HEK293 (cell line): ENCODE data around the gene GLRX.

Experiments used
- CTCF ChIA-PET: fragments of 350-600 bp; formaldehyde crosslinking; extraction: SDS; loops from one replicate; lab custom pipeline; 2021; ENCODE audit warnings: antibody characterized with exemption; lab: Yijun Ruan, JAX
- POLR2A ChIA-PET: fragments of 300-600 bp; formaldehyde crosslinking; extraction: SDS; loops from one replicate; lab custom pipeline; 2020; ENCODE audit warnings: antibody characterized with exemption, inconsistent platforms; lab: Yijun Ruan, JAX
- H3K27ac ChIP-seq: fragments of 200-500 bp; sonication (Bioruptor generic); 2 replicates; pipeline ENCODE4 v1.5.1; 2014; ENCODE audit warnings: low read depth, low read length, control low read depth, inconsistent platforms; ENCODE audit errors: extremely low read depth
- H3K36me3 ChIP-seq, 2 experiments: fragments of 200-500 bp in 1 of 2; sonication (Bioruptor generic) in 1 of 2; 1 replicate in 1 of 2; 2 replicates in 1 of 2; pipeline ENCODE4 v1.5.1; 2014 to 2017; ENCODE audit warnings: inconsistent platforms in 2 of 2, low read length in 2 of 2; ENCODE audit not compliant: control insufficient read depth in 2 of 2, insufficient read depth in 1 of 2
- H3K4me1 ChIP-seq: fragments of 200-500 bp; sonication (Bioruptor generic); 2 replicates; pipeline ENCODE4 v1.5.1; 2014; ENCODE audit warnings: mild to moderate bottlenecking, low read length, inconsistent platforms; ENCODE audit not compliant: control insufficient read depth, insufficient read depth
- H3K4me3 ChIP-seq: 2 replicates; pipeline ENCODE4 v1.5.1; 2011; ENCODE audit warnings: low read depth, mild to moderate bottlenecking, control low read depth, low read length, moderate library complexity
- H3K9me3 ChIP-seq: fragments of 200-500 bp; sonication (Bioruptor generic); 2 replicates; pipeline ENCODE4 v1.5.1; 2014; ENCODE audit warnings: low read depth, low read length, inconsistent platforms; ENCODE audit not compliant: control insufficient read depth, insufficient read depth
- BCL11A ChIP-seq: fragments of 450-650 bp; formaldehyde crosslinking; IDR thresholded peaks from 2 replicates; pipeline ENCODE4 v1.5.1; 2016; ENCODE audit warnings: low read depth, missing biosample characterization, missing genetic modification characterization
- HOXC10 ChIP-seq: sonication (generic); formaldehyde crosslinking; IDR thresholded peaks from 2 replicates; pipeline ENCODE4 v1.8.1; 2023; ENCODE audit warnings: mild to moderate bottlenecking, missing genetic modification reagents
- KLF1 ChIP-seq: fragments of 450-650 bp; formaldehyde crosslinking; IDR thresholded peaks from 2 replicates; pipeline ENCODE4 v1.5.1; 2016; ENCODE audit warnings: missing biosample characterization, missing genetic modification characterization
- KLF8 ChIP-seq: fragments of 450-650 bp; formaldehyde crosslinking; IDR thresholded peaks from 2 replicates; pipeline ENCODE4 v1.5.1; 2016; ENCODE audit warnings: missing biosample characterization, missing genetic modification characterization
- MYNN ChIP-seq: fragments of 450-650 bp; formaldehyde crosslinking; IDR thresholded peaks from 2 replicates; pipeline ENCODE4 v1.5.1; 2016; ENCODE audit warnings: missing biosample characterization, missing genetic modification characterization, borderline replicate concordance
- MZF1 ChIP-seq: fragments of 450-650 bp; formaldehyde crosslinking; IDR thresholded peaks from 2 replicates; pipeline ENCODE4 v1.5.1; 2017; ENCODE audit warnings: missing biosample characterization, missing genetic modification characterization, borderline replicate concordance
- SALL2 ChIP-seq: fragments of 450-650 bp; formaldehyde crosslinking; IDR thresholded peaks from 2 replicates; pipeline ENCODE4 v1.5.0; 2017; ENCODE audit warnings: missing biosample characterization, mild to moderate bottlenecking, missing genetic modification characterization, borderline replicate concordance
- SP2 ChIP-seq: fragments of 450-650 bp; formaldehyde crosslinking; IDR thresholded peaks from 2 replicates; pipeline ENCODE4 v1.5.1; 2016; ENCODE audit warnings: missing biosample characterization, missing genetic modification characterization
- ZBTB17 ChIP-seq: fragments of 450-650 bp; formaldehyde crosslinking; IDR thresholded peaks from 2 replicates; pipeline ENCODE4 v1.5.1; 2016; ENCODE audit warnings: missing biosample characterization, missing genetic modification characterization
- ZBTB48 ChIP-seq: fragments of 450-650 bp; formaldehyde crosslinking; IDR thresholded peaks from 2 replicates; pipeline ENCODE4 v1.5.1; 2016; ENCODE audit warnings: missing biosample characterization, missing genetic modification characterization
- ZFP37 ChIP-seq: fragments of 450-650 bp; formaldehyde crosslinking; IDR thresholded peaks from 2 replicates; pipeline ENCODE4 v1.5.1; 2016; ENCODE audit warnings: missing biosample characterization, missing genetic modification characterization
- ZNF121 ChIP-seq: fragments of 450-650 bp; formaldehyde crosslinking; IDR thresholded peaks from 2 replicates; pipeline ENCODE4 v1.5.1; 2016; ENCODE audit warnings: missing biosample characterization, missing genetic modification characterization
- ZNF146 ChIP-seq: fragments of 450-650 bp; formaldehyde crosslinking; IDR thresholded peaks from 2 replicates; pipeline ENCODE4 v1.5.1; 2016; ENCODE audit warnings: missing biosample characterization, missing genetic modification characterization
- ZNF175 ChIP-seq: fragments of 450-650 bp; formaldehyde crosslinking; IDR thresholded peaks from 2 replicates; pipeline ENCODE4 v1.5.1; 2016; ENCODE audit warnings: missing biosample characterization, missing genetic modification characterization
- ZNF2 ChIP-seq: fragments of 450-650 bp; formaldehyde crosslinking; IDR thresholded peaks from 2 replicates; pipeline ENCODE4 v1.5.1; 2016; ENCODE audit warnings: missing biosample characterization, missing genetic modification characterization
- ZNF341 ChIP-seq: fragments of 450-650 bp; formaldehyde crosslinking; IDR thresholded peaks from 2 replicates; pipeline ENCODE4; 2016; ENCODE audit warnings: low read depth, missing biosample characterization, missing genetic modification characterization
- ZNF391 ChIP-seq: fragments of 450-650 bp; formaldehyde crosslinking; IDR thresholded peaks from 2 replicates; pipeline ENCODE4 v1.5.1; 2016; ENCODE audit warnings: low read depth, missing biosample characterization, missing genetic modification characterization, borderline replicate concordance
- ZNF48 ChIP-seq: fragments of 450-650 bp; formaldehyde crosslinking; IDR thresholded peaks from 2 replicates; pipeline ENCODE4 v1.5.1; 2016; ENCODE audit warnings: missing biosample characterization, missing genetic modification characterization
- ZNF501 ChIP-seq: fragments of 450-650 bp; formaldehyde crosslinking; IDR thresholded peaks from 2 replicates; pipeline ENCODE4 v1.5.1; 2016; ENCODE audit warnings: missing biosample characterization, missing genetic modification characterization
- ZNF560 ChIP-seq: fragments of 450-650 bp; formaldehyde crosslinking; IDR thresholded peaks from 2 replicates; pipeline ENCODE4 v1.5.1; 2017; ENCODE audit warnings: missing biosample characterization, missing genetic modification characterization, borderline replicate concordance
- ZNF624 ChIP-seq: fragments of 450-650 bp; formaldehyde crosslinking; IDR thresholded peaks from 2 replicates; pipeline ENCODE4 v1.5.1; 2017; ENCODE audit warnings: missing biosample characterization, missing genetic modification characterization
- ZNF660 ChIP-seq: fragments of 450-650 bp; IDR thresholded peaks from 2 replicates; pipeline ENCODE4 v1.5.1; 2018; ENCODE audit warnings: missing biosample characterization, mild to moderate bottlenecking, missing genetic modification characterization
- ZNF664 ChIP-seq: fragments of 450-650 bp; formaldehyde crosslinking; IDR thresholded peaks from 2 replicates; pipeline ENCODE4 v1.5.1; 2016; ENCODE audit warnings: missing biosample characterization, missing genetic modification characterization
- ZNF785 ChIP-seq: fragments of 450-650 bp; formaldehyde crosslinking; IDR thresholded peaks from 2 replicates; pipeline ENCODE4 v1.5.1; 2016; ENCODE audit warnings: missing biosample characterization, missing genetic modification characterization
- ZNF837 ChIP-seq: fragments of 450-650 bp; formaldehyde crosslinking; IDR thresholded peaks from 2 replicates; pipeline ENCODE4 v1.5.1; 2016; ENCODE audit warnings: missing biosample characterization, missing genetic modification characterization
- ZSCAN30 ChIP-seq: fragments of 450-650 bp; IDR thresholded peaks from 2 replicates; pipeline ENCODE4 v1.5.1; 2018; ENCODE audit warnings: missing biosample characterization, mild to moderate bottlenecking, missing genetic modification characterization, moderate library complexity
- TF ChIP-seq, protein P1 (sequence below): fragments of 450-650 bp; IDR thresholded peaks from 2 replicates; pipeline ENCODE4 v1.5.1; 2018; ENCODE audit warnings: missing biosample characterization, mild to moderate bottlenecking, missing genetic modification characterization
- TF ChIP-seq, protein P2 (sequence below): fragments of 450-650 bp; formaldehyde crosslinking; IDR thresholded peaks from 2 replicates; pipeline ENCODE4 v1.5.1; 2017; ENCODE audit warnings: missing biosample characterization, missing genetic modification characterization
- TF ChIP-seq, protein P3 (sequence below): fragments of 450-650 bp; formaldehyde crosslinking; IDR thresholded peaks from 2 replicates; pipeline ENCODE4 v1.5.1; 2017; ENCODE audit warnings: missing biosample characterization, missing genetic modification characterization
- TF ChIP-seq, protein P4 (sequence below): fragments of 450-650 bp; formaldehyde crosslinking; IDR thresholded peaks from 2 replicates; pipeline ENCODE4 v1.5.1; 2016; ENCODE audit warnings: missing biosample characterization, missing genetic modification characterization

GLRX gene

DNA sequence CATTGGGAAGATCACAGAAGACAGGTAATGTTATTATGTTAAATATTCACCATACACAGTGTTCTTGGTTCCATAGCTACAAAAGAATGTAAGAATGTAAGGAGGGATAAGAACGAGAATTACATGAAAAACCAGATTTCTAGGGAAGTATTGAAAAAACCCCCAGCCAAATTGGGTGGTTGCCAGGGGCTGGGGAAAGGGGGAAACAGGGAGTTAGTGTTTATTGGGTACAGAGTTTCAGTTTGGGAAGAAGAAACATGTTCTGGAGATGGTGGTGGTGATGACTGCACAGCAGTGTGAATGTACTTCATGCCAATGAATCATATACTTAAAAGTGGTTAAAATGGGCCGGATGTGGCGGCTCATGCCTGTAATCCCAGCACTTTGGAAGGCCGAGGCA is 40.3 kb downstream of the GLRX start:
- Histone ChIP-seq H3K4me1 (no peaks in the 10 kb centered on the region), H3K36me3 (peaks cover 5 to 22% of the 10 kb centered on the region in 2 experiments; a peak in 2 of 3 replicates), H3K27ac (no peak overlapping the region), H3K9me3 (no peaks in the 10 kb centered on the region), H3K4me3 (no peak overlapping the region)
- ChIA-PET POLR2A (interaction anchor here (1.8 kb wide), 1 partner anchor 40 kb away, joined by 8 read pairs; the partner anchor contains the start of gene GLRX), CTCF (interaction anchor here (0.7 to 4.0 kb wide), 27 partner anchors 12 to 159 kb away, joined by 3 to 86 read pairs (median 6); partner anchors contain the start of genes GLRX and RFESD)
- TF ChIP-seq SALL2 (tag by site-specific recombination) = no peak
- TF ChIP-seq SP2 (tag by site-specific recombination) = no peak
- no peak for TF ChIP-seq ZNF391
- no peak for TF ChIP-seq ZNF560 (tag by site-specific recombination)
- TF ChIP-seq, protein P1, sequence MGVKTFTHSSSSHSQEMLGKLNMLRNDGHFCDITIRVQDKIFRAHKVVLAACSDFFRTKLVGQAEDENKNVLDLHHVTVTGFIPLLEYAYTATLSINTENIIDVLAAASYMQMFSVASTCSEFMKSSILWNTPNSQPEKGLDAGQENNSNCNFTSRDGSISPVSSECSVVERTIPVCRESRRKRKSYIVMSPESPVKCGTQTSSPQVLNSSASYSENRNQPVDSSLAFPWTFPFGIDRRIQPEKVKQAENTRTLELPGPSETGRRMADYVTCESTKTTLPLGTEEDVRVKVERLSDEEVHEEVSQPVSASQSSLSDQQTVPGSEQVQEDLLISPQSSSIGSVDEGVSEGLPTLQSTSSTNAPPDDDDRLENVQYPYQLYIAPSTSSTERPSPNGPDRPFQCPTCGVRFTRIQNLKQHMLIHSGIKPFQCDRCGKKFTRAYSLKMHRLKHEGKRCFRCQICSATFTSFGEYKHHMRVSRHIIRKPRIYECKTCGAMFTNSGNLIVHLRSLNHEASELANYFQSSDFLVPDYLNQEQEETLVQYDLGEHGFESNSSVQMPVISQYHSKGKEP (tag by site-specific recombination) = no peak
- no peak for TF ChIP-seq ZNF624
- no peak for TF ChIP-seq ZNF175 (tag by site-specific recombination)
- TF ChIP-seq ZBTB17 (tag by site-specific recombination) = no peak
- no peak for TF ChIP-seq ZNF341 (tag by site-specific recombination)
- no peak for TF ChIP-seq ZNF48 (tag by site-specific recombination)
- no peak for TF ChIP-seq BCL11A (tag by site-specific recombination)

DNA sequence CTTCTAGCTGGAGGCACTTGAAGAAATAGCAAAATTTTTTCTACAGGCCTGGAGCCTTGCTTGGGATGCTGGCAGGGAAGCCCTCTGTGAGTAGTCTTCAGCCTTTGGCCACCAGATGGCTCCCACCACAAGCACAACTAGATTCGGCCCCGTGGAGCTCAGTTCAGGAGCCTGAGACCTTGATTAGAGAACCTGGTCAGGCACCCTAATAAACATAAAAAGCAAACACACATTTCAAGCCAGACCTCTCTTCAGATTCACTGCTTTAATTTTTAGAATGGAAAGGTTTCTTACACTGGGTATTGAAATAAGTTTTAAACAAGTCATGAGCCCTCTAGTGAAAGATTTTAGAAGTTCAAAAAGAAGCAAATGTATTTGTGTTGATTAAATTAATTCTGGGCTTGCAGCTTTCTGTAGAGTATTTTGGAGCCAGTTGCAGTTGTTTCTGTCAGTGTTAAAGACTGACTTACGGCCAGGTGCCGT is 41.4 kb downstream of the GLRX start:
- H3K9me3 ChIP-seq = no peaks in the 10 kb centered on the region
- no peak overlapping the region for H3K4me3 ChIP-seq
- H3K36me3 ChIP-seq = peaks cover 5 to 22% of the 10 kb centered on the region in 2 experiments; a peak in 2 of 3 replicates
- POLR2A ChIA-PET = interaction anchor here (0.8 to 1.8 kb wide), 6 partner anchors 8 to 135 kb away, joined by 3 to 8 read pairs (median 4); partner anchors contain the start of genes GLRX and RFESD
- H3K4me1 ChIP-seq = no peaks in the 10 kb centered on the region
- CTCF ChIA-PET = interaction anchor here (0.5 to 4.0 kb wide), 51 partner anchors 9 to 564 kb away, joined by 3 to 86 read pairs (median 5); partner anchors contain the start of genes GLRX, RFESD and RHOBTB3
- H3K27ac ChIP-seq = no peak overlapping the region
- TF ChIP-seq, protein P2, sequence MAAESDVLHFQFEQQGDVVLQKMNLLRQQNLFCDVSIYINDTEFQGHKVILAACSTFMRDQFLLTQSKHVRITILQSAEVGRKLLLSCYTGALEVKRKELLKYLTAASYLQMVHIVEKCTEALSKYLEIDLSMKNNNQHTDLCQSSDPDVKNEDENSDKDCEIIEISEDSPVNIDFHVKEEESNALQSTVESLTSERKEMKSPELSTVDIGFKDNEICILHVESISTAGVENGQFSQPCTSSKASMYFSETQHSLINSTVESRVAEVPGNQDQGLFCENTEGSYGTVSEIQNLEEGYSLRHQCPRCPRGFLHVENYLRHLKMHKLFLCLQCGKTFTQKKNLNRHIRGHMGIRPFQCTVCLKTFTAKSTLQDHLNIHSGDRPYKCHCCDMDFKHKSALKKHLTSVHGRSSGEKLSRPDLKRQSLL (tag by site-specific recombination) = 0 out of 2 replicates have a peak, but pooled peaks have one; percentile 18
- TF ChIP-seq, protein P3, sequence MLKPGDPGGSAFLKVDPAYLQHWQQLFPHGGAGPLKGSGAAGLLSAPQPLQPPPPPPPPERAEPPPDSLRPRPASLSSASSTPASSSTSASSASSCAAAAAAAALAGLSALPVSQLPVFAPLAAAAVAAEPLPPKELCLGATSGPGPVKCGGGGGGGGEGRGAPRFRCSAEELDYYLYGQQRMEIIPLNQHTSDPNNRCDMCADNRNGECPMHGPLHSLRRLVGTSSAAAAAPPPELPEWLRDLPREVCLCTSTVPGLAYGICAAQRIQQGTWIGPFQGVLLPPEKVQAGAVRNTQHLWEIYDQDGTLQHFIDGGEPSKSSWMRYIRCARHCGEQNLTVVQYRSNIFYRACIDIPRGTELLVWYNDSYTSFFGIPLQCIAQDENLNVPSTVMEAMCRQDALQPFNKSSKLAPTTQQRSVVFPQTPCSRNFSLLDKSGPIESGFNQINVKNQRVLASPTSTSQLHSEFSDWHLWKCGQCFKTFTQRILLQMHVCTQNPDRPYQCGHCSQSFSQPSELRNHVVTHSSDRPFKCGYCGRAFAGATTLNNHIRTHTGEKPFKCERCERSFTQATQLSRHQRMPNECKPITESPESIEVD (tag by site-specific recombination) = no peak
- TF ChIP-seq MYNN = no peak
- peak; percentile 92 for TF ChIP-seq ZSCAN30 (tag by site-specific recombination)
- TF ChIP-seq ZNF785 (tag by site-specific recombination) = no peak
- no peak for TF ChIP-seq HOXC10 (CRISPR knock-in tag)
- no peak for TF ChIP-seq ZNF121 (tag by site-specific recombination)
- no peak for TF ChIP-seq KLF8 (tag by site-specific recombination)
- TF ChIP-seq, protein P4, sequence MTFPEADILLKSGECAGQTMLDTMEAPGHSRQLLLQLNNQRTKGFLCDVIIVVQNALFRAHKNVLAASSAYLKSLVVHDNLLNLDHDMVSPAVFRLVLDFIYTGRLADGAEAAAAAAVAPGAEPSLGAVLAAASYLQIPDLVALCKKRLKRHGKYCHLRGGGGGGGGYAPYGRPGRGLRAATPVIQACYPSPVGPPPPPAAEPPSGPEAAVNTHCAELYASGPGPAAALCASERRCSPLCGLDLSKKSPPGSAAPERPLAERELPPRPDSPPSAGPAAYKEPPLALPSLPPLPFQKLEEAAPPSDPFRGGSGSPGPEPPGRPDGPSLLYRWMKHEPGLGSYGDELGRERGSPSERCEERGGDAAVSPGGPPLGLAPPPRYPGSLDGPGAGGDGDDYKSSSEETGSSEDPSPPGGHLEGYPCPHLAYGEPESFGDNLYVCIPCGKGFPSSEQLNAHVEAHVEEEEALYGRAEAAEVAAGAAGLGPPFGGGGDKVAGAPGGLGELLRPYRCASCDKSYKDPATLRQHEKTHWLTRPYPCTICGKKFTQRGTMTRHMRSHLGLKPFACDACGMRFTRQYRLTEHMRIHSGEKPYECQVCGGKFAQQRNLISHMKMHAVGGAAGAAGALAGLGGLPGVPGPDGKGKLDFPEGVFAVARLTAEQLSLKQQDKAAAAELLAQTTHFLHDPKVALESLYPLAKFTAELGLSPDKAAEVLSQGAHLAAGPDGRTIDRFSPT = no peak
- 0 out of 2 replicates have a peak, but pooled peaks have one; percentile 37 for TF ChIP-seq ZNF2 (tag by site-specific recombination)
- TF ChIP-seq ZNF146 = no peak
- no peak for TF ChIP-seq ZNF501 (tag by site-specific recombination)
- no peak for TF ChIP-seq ZFP37
- no peak for TF ChIP-seq ZBTB48 (tag by site-specific recombination)
- no peak for TF ChIP-seq ZNF175 (tag by site-specific recombination)
- no peak for TF ChIP-seq MZF1 (tag by site-specific recombination)
- peak; percentile 83 for TF ChIP-seq ZNF660 (tag by site-specific recombination)
- no peak for TF ChIP-seq ZNF837 (tag by site-specific recombination)
- no peak for TF ChIP-seq KLF1
- no peak for TF ChIP-seq ZNF664 (tag by site-specific recombination)
- TF ChIP-seq SALL2 (tag by site-specific recombination) = no peak
